Nephron (organoid): ENCODE results near the gene SLC7A8.

ENCODE experiments used
- H3K27ac Mint-ChIP-seq, 3 experiments: 2 replicates each; pipeline ENCODE4 v1.8.0; 2020; ENCODE audit warnings: mixed read lengths in 3 of 3, mild to moderate bottlenecking in 2 of 3, moderate library complexity in 1 of 3
- H3K27me3 Mint-ChIP-seq: 2 replicates; pipeline ENCODE4 v1.8.0; 2021; ENCODE audit warnings: low read depth, mild to moderate bottlenecking, moderate library complexity, mixed read lengths
- H3K36me3 Mint-ChIP-seq: 2 replicates; pipeline ENCODE4 v1.8.0; 2020; ENCODE audit warnings: low read depth, mixed read lengths
- H3K4me1 Mint-ChIP-seq: 2 replicates; pipeline ENCODE4 v1.8.0; 2020; ENCODE audit warnings: mixed read lengths
- H3K4me3 Mint-ChIP-seq, 3 experiments: 2 replicates each; pipeline ENCODE4 v1.8.0; 2020; ENCODE audit warnings: mild to moderate bottlenecking in 3 of 3, mixed read lengths in 3 of 3, moderate library complexity in 2 of 3
- H3K9me3 Mint-ChIP-seq: 2 replicates; pipeline ENCODE4 v1.8.0; 2020; ENCODE audit warnings: mixed read lengths
- TF ChIP-seq, protein P1 (sequence below), 3 experiments: fragments of 200-600 bp; sonication (generic); IDR thresholded peaks; one replicate each; pipeline ENCODE4 v1.5.0; 2021; ENCODE audit warnings: antibody characterized with exemption in 3 of 3; ENCODE audit not compliant: unreplicated experiment in 3 of 3

Gene SLC7A8

DNA sequence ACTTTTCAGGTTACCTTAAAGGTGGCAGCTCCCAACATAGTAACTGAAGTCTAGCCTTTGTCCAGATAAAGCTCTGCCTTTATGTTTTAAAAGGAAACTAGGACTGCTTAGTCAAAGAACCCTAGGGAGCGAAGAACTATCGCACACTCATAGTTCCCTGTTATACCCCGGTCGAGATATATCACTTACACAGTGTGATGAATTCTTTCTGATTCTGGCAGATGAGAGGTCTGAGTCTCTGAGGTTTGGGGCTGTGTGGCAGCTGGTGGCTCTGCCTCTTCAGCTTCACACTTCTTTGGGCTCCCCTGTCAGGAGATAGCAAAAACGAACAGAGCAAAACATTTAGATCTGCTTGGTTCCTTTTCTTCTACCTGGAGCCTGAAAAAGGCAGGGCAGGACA, 105.5 kb downstream of the SLC7A8 start:
- peaks cover 67% of the 10 kb centered on the region for H3K36me3 Mint-ChIP-seq
- no peaks in the 10 kb centered on the region for H3K27me3 Mint-ChIP-seq
- TF ChIP-seq, protein P1, sequence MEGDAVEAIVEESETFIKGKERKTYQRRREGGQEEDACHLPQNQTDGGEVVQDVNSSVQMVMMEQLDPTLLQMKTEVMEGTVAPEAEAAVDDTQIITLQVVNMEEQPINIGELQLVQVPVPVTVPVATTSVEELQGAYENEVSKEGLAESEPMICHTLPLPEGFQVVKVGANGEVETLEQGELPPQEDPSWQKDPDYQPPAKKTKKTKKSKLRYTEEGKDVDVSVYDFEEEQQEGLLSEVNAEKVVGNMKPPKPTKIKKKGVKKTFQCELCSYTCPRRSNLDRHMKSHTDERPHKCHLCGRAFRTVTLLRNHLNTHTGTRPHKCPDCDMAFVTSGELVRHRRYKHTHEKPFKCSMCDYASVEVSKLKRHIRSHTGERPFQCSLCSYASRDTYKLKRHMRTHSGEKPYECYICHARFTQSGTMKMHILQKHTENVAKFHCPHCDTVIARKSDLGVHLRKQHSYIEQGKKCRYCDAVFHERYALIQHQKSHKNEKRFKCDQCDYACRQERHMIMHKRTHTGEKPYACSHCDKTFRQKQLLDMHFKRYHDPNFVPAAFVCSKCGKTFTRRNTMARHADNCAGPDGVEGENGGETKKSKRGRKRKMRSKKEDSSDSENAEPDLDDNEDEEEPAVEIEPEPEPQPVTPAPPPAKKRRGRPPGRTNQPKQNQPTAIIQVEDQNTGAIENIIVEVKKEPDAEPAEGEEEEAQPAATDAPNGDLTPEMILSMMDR (IDR thresholded peaks at IDR 0.05; ENCODE audit: unreplicated experiment in 3 of 3) = no peak
- H3K4me3 Mint-ChIP-seq = no peak overlapping the region
- no peak overlapping the region for H3K27ac Mint-ChIP-seq
- H3K4me1 Mint-ChIP-seq = peaks cover 2% of the 10 kb centered on the region
- no peaks in the 10 kb centered on the region for H3K9me3 Mint-ChIP-seq

DNA sequence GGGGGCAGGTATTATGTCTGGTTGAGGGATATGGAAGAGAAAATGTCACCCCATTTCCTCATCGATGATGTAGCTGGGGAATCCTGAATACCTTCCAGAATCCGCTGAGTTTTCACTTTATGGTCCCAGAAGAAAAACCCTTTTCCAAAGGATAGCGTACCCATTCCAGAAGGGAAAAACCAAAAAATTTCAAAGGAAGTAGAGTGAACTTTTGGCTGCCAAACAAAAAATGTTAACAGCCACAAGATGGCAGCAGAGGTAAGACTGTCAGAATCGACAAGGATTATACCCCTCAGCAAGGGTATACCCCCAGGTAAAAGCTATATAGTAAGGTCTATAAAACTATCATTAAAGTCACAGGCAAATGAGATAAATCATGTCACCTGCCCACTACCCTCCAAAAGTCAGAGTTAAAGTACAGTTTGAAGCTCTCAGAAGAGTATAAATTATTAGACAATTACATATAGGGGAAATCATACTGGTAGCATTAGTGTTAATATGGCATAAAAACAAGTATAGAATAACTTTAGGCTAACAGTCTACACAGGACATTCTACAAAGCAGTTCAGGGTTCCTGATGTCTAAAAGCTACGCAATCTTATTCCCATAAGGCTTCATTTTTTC, 106.6 kb downstream of the SLC7A8 start:
- Mint-ChIP-seq H3K4me3 (no peak overlapping the region), H3K27ac (no peak overlapping the region)

More for the DNA sequence above, 106.6 kb downstream of the SLC7A8 start:
- TF ChIP-seq, protein P1 (IDR thresholded peaks at IDR 0.05; ENCODE audit: unreplicated experiment in 3 of 3) = peak; percentile 57 to 65 (median 63)
- H3K27me3 Mint-ChIP-seq = no peaks in the 10 kb centered on the region
- peaks cover 75% of the 10 kb centered on the region for H3K36me3 Mint-ChIP-seq
- H3K9me3 Mint-ChIP-seq = no peaks in the 10 kb centered on the region
- peaks cover 13% of the 10 kb centered on the region for H3K4me1 Mint-ChIP-seq
